GM23248 (cell line): ENCODE data around the gene MFSD8. TPM values are rescaled to one million over a fixed set of nuclear protein-coding genes. Genes with fewer than 3 reads are reported as not detected.
"Not testable (repeated sequence)": the region's sequence is repeated elsewhere in the genome, so short reads cannot be mapped to it uniquely, and the experiment has no call there.

Experiments used
- DNase-seq: peaks from one replicate; pipeline ENCODE4 v3.0.0-alpha.2; 2015
- H2AFZ ChIP-seq: fragments of 200-600 bp; sonication (generic); 2 replicates; pipeline ENCODE4 v1.6.1; 2016; ENCODE audit warnings: antibody characterized with exemption
- H3F3A ChIP-seq: fragments of 200-600 bp; sonication (generic); 2 replicates; pipeline ENCODE4 v1.6.1; 2016; ENCODE audit warnings: mild to moderate bottlenecking, antibody characterized with exemption, mixed run types; ENCODE audit not compliant: insufficient read depth
- H3K27ac ChIP-seq: fragments of 200-600 bp; sonication (generic); 2 replicates; pipeline ENCODE4 v1.5.1; 2016; ENCODE audit warnings: mild to moderate bottlenecking
- H3K27me3 ChIP-seq: fragments of 200-600 bp; sonication (generic); replicated peaks from 2 replicates; pipeline ENCODE4 v1.6.1; 2016; ENCODE audit warnings: mild to moderate bottlenecking; ENCODE audit not compliant: insufficient read depth
- H3K36me3 ChIP-seq: fragments of 200-600 bp; sonication (generic); 2 replicates; pipeline ENCODE4 v1.6.1; 2016; ENCODE audit warnings: low read depth, mild to moderate bottlenecking
- H3K4me1 ChIP-seq: fragments of 200-600 bp; sonication (generic); 2 replicates; pipeline ENCODE4 v1.6.1; 2016; ENCODE audit warnings: mild to moderate bottlenecking; ENCODE audit not compliant: insufficient read depth
- H3K4me2 ChIP-seq: fragments of 200-600 bp; sonication (generic); one replicate; pipeline ENCODE4 v1.6.1; 2016; ENCODE audit warnings: mild to moderate bottlenecking; ENCODE audit not compliant: unreplicated experiment
- H3K4me3 ChIP-seq: fragments of 200-600 bp; sonication (generic); 2 replicates; pipeline ENCODE4 v1.5.1; 2016; ENCODE audit warnings: mild to moderate bottlenecking
- H3K79me2 ChIP-seq: fragments of 200-600 bp; sonication (generic); 2 replicates; pipeline ENCODE4 v1.6.1; 2016; ENCODE audit warnings: mild to moderate bottlenecking; ENCODE audit not compliant: insufficient read depth
- H3K9ac ChIP-seq: fragments of 200-600 bp; sonication (generic); 2 replicates; pipeline ENCODE4 v1.6.1; 2016; ENCODE audit warnings: mild to moderate bottlenecking
- H3K9me2 ChIP-seq: fragments of 200-600 bp; sonication (generic); 2 replicates; pipeline ENCODE4 v1.6.1; 2016; ENCODE audit warnings: mixed run types, mild to moderate bottlenecking, moderate library complexity; ENCODE audit not compliant: insufficient read depth
- H3K9me3 ChIP-seq: fragments of 200-600 bp; sonication (generic); one replicate; pipeline ENCODE4 v1.6.1; 2017; ENCODE audit warnings: low read depth
- H4K20me1 ChIP-seq: fragments of 200-600 bp; sonication (generic); 2 replicates; pipeline ENCODE4 v1.6.0; 2016; ENCODE audit not compliant: insufficient read depth
- EZH2 ChIP-seq: fragments of 200-600 bp; sonication (generic); IDR thresholded peaks from 2 replicates; pipeline ENCODE4 v1.6.1; 2018; ENCODE audit warnings: antibody characterized with exemption, mild to moderate bottlenecking; ENCODE audit not compliant: insufficient read depth, poor library complexity, severe bottlenecking
- EZH2phosphoT487 ChIP-seq: fragments of 200-600 bp; sonication (generic); IDR thresholded peaks from 2 replicates; pipeline ENCODE4 v1.6.1; 2018; ENCODE audit warnings: antibody characterized with exemption, moderate library complexity, mild to moderate bottlenecking, low read depth; ENCODE audit not compliant: insufficient read depth
- WGBS, 2 experiments: methylation state at CpG; one replicate each; pipeline ENCODE4 v1.1.6; 2015 to 2017; ENCODE audit warnings: low lambda C conversion rate in 2 of 2, low coverage in 1 of 2; ENCODE audit errors: missing lambda C conversion rate in 2 of 2; 5-methylcytosine and 5-hydroxymethylcytosine counted together
- in situ Hi-C: fragments of 300-500 bp; cut with MboI; formaldehyde crosslinking; loops from 2 replicates; pipeline ENCODE4 v1.15.0; 2020
- polyA plus RNA-seq: library from polyadenylated mRNA; unstranded; fragments of >200 nt; fragmentation: Nextera tagmentation; extraction: Ambion mirVana; gene quantifications from 2 replicates; pipeline ENCODE4 v1.2.1, GENCODE V29; 2016
- total RNA-seq: library from RNA; depleted of rRNA; stranded (reverse); fragments of >200 nt; shearing (Covaris generic); gene quantifications from 2 replicates; pipeline ENCODE4 v1.2.3, GENCODE V29; 2014

MFSD8 gene
- total and polyA plus RNA-seq, 2 experiments from 2014 or later, result 13.7 to 21.8 TPM

GRCh38 chr4:127978930-127979329, 14.0 kb upstream of the MFSD8 start:
- TF ChIP-seq EZH2, result no peak
- no peak for TF ChIP-seq EZH2phosphoT487
- in situ Hi-C loops, result no loop called here

DNA sequence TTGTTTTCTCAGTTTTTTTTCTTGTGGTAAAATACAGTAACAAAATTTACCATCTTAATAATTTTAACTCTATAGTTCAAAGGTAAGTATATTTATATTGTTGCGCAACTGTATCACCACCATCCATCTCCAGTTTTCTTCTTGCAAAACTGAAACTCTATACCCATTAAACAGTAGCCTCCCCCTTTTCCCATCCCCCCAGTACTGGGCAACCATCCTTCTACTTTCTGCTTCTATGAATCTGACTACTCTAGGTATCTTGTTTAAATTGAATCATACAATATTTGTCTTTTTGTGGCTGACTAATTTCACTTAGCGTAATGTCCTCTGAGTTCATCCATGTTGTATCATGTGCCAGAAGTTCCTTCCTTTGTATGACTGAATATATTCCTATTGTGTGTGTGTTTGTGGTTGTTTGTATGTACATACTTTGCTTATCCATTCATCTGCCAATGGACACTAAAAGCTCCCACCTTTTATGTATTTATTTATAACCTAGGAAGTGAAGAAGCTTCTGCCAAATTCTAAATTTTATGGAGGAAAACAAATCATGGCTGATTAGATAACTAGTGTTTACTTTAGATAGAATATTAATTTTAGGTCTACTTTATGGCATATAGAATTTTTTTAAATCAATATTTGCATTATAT, 10.3 kb upstream of the MFSD8 start:
- H4K20me1 ChIP-seq, result 0 out of 2 replicates have a peak, but pooled peaks cover 5% of the 10 kb centered on the region
- no peaks in the 10 kb centered on the region for H3K27me3 ChIP-seq
- H3K79me2 ChIP-seq, result peaks cover 31% of the 10 kb centered on the region
- H3K9me2 ChIP-seq, result no peaks in the 10 kb centered on the region
- TF ChIP-seq EZH2phosphoT487 (no peak), EZH2 (no peak)
- no peak overlapping the region for H3K9ac ChIP-seq
- in situ Hi-C loops, result no loop called here
- H3K4me3 ChIP-seq, result no peak overlapping the region
- H3K9me3 ChIP-seq, result no peaks in the 10 kb centered on the region
- DNase-seq, result no peak
- no peak overlapping the region for H3K27ac ChIP-seq
- no peaks in the 10 kb centered on the region for H3K4me1 ChIP-seq
- H3F3A ChIP-seq, result no peaks in the 10 kb centered on the region
- H3K36me3 ChIP-seq, result no peaks in the 10 kb centered on the region
- H2AFZ ChIP-seq, result no peak overlapping the region
- WGBS, 2 experiments, result 94 to 95% methylated on average over 2 of the region's 2 CpGs
- no peak overlapping the region for H3K4me2 ChIP-seq

More at GRCh38 chr4:127978930-127979329, 14.0 kb upstream of the MFSD8 start:
- H3K4me3 ChIP-seq, result no peak overlapping the region
- no peaks in the 10 kb centered on the region for H4K20me1 ChIP-seq
- H3K79me2 ChIP-seq, result peaks cover 9% of the 10 kb centered on the region; the same call in 1 of the 2 replicates
- no peak overlapping the region for H3K4me2 ChIP-seq
- no peak overlapping the region for H2AFZ ChIP-seq
- H3K9me2 ChIP-seq, result no peaks in the 10 kb centered on the region
- no peak overlapping the region for H3K9ac ChIP-seq
- 94 to 98% methylated on average over 2 of the region's 2 CpGs for WGBS, 2 experiments
- H3K9me3 ChIP-seq, result no peaks in the 10 kb centered on the region
- H3K27ac ChIP-seq, result no peak overlapping the region
- no peaks in the 10 kb centered on the region for H3K27me3 ChIP-seq
- H3F3A ChIP-seq, result no peaks in the 10 kb centered on the region
- no peak for DNase-seq
- H3K4me1 ChIP-seq, result no peaks in the 10 kb centered on the region
- 0 out of 2 replicates have a peak, but pooled peaks cover 2% of the 10 kb centered on the region for H3K36me3 ChIP-seq

DNA sequence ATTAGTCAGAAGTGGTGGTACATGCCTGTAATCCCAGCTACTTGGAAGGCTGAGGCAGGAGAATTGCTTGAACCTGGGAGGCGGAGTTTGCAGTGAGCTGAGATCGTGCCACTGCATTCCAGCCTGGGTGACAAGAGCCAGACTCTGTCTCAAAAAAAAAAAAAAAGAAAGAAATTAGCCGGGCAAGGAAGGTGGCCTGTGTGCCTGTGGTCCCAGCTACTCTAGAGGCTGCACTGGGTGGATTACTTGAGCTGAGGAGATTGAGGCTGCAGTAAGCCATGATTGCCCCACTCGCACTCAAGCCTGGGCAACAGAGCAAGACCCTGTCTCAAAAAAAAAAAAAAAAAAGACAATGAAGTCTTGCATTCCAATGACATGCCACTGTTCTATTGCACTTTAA, 6.0 kb upstream of the MFSD8 start:
- H3K4me1 ChIP-seq, H3K27ac ChIP-seq, H3K4me2 ChIP-seq, H3K9me3 ChIP-seq, H3K4me3 ChIP-seq, H3F3A ChIP-seq, H3K27me3 ChIP-seq, DNase-seq, in situ Hi-C loops, H3K9ac ChIP-seq, H4K20me1 ChIP-seq, H3K36me3 ChIP-seq, H3K9me2 ChIP-seq, H2AFZ ChIP-seq: not testable (repeated sequence)
- peaks cover 71% of the 10 kb centered on the region for H3K79me2 ChIP-seq
- 85 to 90% methylated on average over 4 of the region's 4 CpGs for WGBS, 2 experiments

DNA sequence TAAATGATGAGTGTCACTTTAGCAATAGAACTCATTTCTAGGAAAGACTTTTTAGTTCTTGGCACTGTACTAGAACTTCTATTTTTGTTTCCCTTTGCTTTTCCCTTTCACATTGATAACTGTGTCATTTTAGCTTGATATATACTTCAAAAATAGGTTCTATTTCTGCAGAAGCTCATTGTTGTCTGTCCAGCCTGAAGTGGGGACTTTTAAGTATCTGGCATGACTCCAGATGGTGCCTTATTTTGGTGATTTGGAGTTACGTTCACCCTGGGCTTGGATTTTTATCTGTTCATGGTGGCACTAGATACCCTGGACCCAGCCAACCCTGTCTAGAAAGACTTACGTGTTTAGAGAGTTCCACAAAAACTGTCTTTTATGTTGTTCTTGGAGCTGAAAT, 3.6 kb upstream of the MFSD8 start:
- no peaks in the 10 kb centered on the region for H3K9me3 ChIP-seq
- H3K9ac ChIP-seq, result no peak overlapping the region
- H4K20me1 ChIP-seq, result 0 out of 2 replicates have a peak, but pooled peaks cover 5% of the 10 kb centered on the region
- H3K4me2 ChIP-seq, result no peak overlapping the region
- H3K9me2 ChIP-seq, result no peaks in the 10 kb centered on the region
- in situ Hi-C loops, result no loop called here
- TF ChIP-seq EZH2, result no peak
- TF ChIP-seq EZH2phosphoT487, result no peak
- H3K4me3 ChIP-seq, result no peak overlapping the region
- H3K79me2 ChIP-seq, result peaks cover 69% of the 10 kb centered on the region
- no peak for DNase-seq
- H3K36me3 ChIP-seq, result no peaks in the 10 kb centered on the region
- no peaks in the 10 kb centered on the region for H3K4me1 ChIP-seq
- H3F3A ChIP-seq, result no peaks in the 10 kb centered on the region
- no peaks in the 10 kb centered on the region for H3K27me3 ChIP-seq
- no peak overlapping the region for H2AFZ ChIP-seq
- 81 to 89% methylated on average over 2 of the region's 2 CpGs for WGBS, 2 experiments
- H3K27ac ChIP-seq, result no peak overlapping the region
